Prostate gland (tissue), 2 donors: ENCODE measurements around the gene NRXN3. TPM values are rescaled to one million over a fixed set of nuclear protein-coding genes. Genes with fewer than 3 reads are reported as not detected.

Experiments used
- DNase-seq: peaks from one replicate; pipeline ENCODE4 v3.0.0-alpha.2; 2019; ENCODE audit warnings: low spot score
- H3K27ac ChIP-seq, 2 donors: fragments of 200-600 bp; sonication (generic); 2 replicates each; pipeline ENCODE4 v1.5.1; 2017 to 2019
- H3K27me3 ChIP-seq: fragments of 200-600 bp; sonication (generic); replicated peaks from 2 replicates; pipeline ENCODE4 v1.5.1; 2019; ENCODE audit not compliant: insufficient read depth
- H3K36me3 ChIP-seq, 2 donors: fragments of 200-600 bp; sonication (generic); 1 replicate in 1 of 2; 2 replicates in 1 of 2; pipeline versions ENCODE4 v1.5.1 to v1.8.1; 2017 to 2019
- H3K4me1 ChIP-seq: fragments of 200-600 bp; sonication (generic); replicated peaks from 2 replicates; pipeline ENCODE4 v1.5.1; 2019
- H3K4me3 ChIP-seq, 2 donors: fragments of 200-600 bp; sonication (generic); 2 replicates each; pipeline ENCODE4 v1.5.1; 2017 to 2019
- H3K9me3 ChIP-seq: fragments of 200-600 bp; sonication (generic); 2 replicates; pipeline ENCODE4 v1.5.1; 2017
- POLR2A ChIP-seq: fragments of 450-650 bp; IDR thresholded peaks from one replicate; pipeline ENCODE4 v1.6.1; 2016; ENCODE audit warnings: antibody characterized with exemption, mild to moderate bottlenecking
- POLR2AphosphoS5 ChIP-seq: sonication (generic); formaldehyde crosslinking; IDR thresholded peaks from one replicate; pipeline ENCODE4 v1.6.1; 2017; ENCODE audit warnings: antibody characterized with exemption
- WGBS: methylation state at CpG from one replicate; pipeline ENCODE4 v1.1.5; 2018; 5-methylcytosine and 5-hydroxymethylcytosine counted together
- intact Hi-C: fragments of 100-400 bp; cut with DNase I; formaldehyde crosslinking; loops from one replicate; pipeline ENCODE4 v1.14.2; 2022
- total RNA-seq, 2 donors: library from RNA; depleted of rRNA; stranded (reverse); fragments of >200 nt; gene quantifications; one replicate each; pipeline ENCODE4 v1.1.0, GENCODE V29; 2016
- TF ChIP-seq, protein P1 (sequence below), 4 experiments: fragments of 200-600 bp in 2 of 4; fragments of 450-650 bp in 2 of 4; sonication (generic) in 2 of 4; IDR thresholded peaks; 1 replicate in 3 of 4; 2 replicates in 1 of 4; pipeline ENCODE4 v1.5.1; 2016 to 2019; ENCODE audit warnings: antibody characterized with exemption in 4 of 4, mild to moderate bottlenecking in 2 of 4, moderate library complexity in 2 of 4

Gene NRXN3
- total RNA-seq, 2 donors from 2014 or later = 6.6 to 8.2 TPM

DNA sequence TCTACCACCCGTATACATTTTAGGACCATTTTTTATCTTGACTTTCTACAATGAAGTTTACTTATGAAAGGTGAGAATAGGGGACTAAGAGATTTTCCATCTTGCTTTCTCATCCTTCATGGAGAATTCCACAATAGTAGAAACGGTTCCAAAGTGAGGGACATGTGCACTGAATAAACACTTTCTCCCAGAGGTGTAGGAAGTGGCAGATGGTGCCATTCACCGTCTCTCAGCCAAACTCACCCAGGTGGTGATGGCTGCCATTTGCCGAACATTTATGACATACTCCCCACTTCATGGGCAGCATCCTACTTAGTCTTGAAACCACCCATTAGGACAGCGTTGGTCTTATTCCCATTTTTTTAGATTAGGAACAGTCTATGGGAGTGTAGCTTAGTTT is 1500.6 kb downstream of the NRXN3 start:
- no peaks in the 10 kb centered on the region for H3K4me1 ChIP-seq
- H3K27ac ChIP-seq = no peak overlapping the region
- no peak for DNase-seq
- H3K9me3 ChIP-seq = no peaks in the 10 kb centered on the region
- 91% methylated on average over 5 of the region's 5 CpGs for WGBS
- no peak overlapping the region for H3K4me3 ChIP-seq
- no peaks in the 10 kb centered on the region for H3K36me3 ChIP-seq
- intact Hi-C loops = no loop called here
- no peaks in the 10 kb centered on the region for H3K27me3 ChIP-seq
- TF ChIP-seq, protein P1, sequence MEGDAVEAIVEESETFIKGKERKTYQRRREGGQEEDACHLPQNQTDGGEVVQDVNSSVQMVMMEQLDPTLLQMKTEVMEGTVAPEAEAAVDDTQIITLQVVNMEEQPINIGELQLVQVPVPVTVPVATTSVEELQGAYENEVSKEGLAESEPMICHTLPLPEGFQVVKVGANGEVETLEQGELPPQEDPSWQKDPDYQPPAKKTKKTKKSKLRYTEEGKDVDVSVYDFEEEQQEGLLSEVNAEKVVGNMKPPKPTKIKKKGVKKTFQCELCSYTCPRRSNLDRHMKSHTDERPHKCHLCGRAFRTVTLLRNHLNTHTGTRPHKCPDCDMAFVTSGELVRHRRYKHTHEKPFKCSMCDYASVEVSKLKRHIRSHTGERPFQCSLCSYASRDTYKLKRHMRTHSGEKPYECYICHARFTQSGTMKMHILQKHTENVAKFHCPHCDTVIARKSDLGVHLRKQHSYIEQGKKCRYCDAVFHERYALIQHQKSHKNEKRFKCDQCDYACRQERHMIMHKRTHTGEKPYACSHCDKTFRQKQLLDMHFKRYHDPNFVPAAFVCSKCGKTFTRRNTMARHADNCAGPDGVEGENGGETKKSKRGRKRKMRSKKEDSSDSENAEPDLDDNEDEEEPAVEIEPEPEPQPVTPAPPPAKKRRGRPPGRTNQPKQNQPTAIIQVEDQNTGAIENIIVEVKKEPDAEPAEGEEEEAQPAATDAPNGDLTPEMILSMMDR (IDR thresholded peaks at IDR 0.05) = no peak
- TF ChIP-seq POLR2A (no peak), POLR2AphosphoS5 (no peak)

DNA sequence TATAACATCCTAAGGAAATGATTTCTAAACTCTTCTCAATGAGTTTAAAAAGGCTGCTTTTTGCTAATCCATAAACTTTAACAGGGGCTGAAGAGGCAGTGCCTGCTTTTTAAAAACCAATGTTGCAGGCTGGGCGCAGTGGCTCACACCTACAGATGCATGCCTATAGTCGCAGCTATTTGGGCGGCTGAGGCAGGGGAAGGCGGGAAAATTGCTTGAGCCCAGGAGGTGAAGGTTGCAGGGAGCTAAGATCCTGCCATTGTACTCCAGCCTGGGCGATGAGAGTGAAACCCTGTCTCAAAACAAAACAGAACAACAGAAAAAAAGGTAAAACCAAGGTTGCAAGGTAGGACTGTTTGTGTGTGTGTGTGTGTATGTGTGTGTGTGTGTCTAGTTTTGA is 1509.9 kb downstream of the NRXN3 start:
- DNase-seq = no peak
- H3K27me3 ChIP-seq = no peaks in the 10 kb centered on the region
- H3K4me1 ChIP-seq = no peaks in the 10 kb centered on the region
- intact Hi-C loops = no loop called here
- H3K9me3 ChIP-seq = no peaks in the 10 kb centered on the region
- no peak overlapping the region for H3K27ac ChIP-seq
- TF ChIP-seq POLR2AphosphoS5 = no peak
- TF ChIP-seq, protein P1 (IDR thresholded peaks at IDR 0.05) = no peak
- no peak for TF ChIP-seq POLR2A
- H3K4me3 ChIP-seq = no peak overlapping the region
- no peaks in the 10 kb centered on the region for H3K36me3 ChIP-seq
- WGBS = 96% methylated on average over 5 of the region's 5 CpGs

DNA sequence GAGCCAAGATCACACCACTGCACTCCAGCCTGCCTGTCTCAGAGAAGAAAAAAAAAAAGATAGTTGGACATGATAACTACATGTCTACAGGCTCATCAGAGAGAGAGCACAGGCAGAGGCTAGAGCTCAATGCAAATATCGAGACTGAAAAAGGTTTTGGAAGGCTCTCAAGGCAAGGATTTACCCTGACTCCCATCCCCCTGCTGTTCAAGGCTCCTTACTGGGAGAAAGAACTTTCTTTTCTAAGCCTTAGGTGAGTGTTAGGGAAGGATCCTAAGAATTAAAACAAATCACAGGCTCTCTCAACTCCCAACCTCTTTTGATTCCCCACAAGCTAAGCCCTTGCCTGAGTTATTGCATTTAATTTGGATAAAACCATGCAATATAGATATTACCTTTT is 1516.0 kb downstream of the NRXN3 start:
- H3K36me3 ChIP-seq = no peaks in the 10 kb centered on the region
- no peak for DNase-seq
- 75% methylated on average over 1 of the region's 1 CpG for WGBS
- TF ChIP-seq POLR2A (no peak), POLR2AphosphoS5 (no peak)
- TF ChIP-seq, protein P1 (IDR thresholded peaks at IDR 0.05) = no peak
- intact Hi-C loops = no loop called here
- H3K27me3 ChIP-seq = no peaks in the 10 kb centered on the region
- H3K27ac ChIP-seq = no peak overlapping the region
- H3K9me3 ChIP-seq = no peaks in the 10 kb centered on the region
- no peaks in the 10 kb centered on the region for H3K4me1 ChIP-seq
- no peak overlapping the region for H3K4me3 ChIP-seq

DNA sequence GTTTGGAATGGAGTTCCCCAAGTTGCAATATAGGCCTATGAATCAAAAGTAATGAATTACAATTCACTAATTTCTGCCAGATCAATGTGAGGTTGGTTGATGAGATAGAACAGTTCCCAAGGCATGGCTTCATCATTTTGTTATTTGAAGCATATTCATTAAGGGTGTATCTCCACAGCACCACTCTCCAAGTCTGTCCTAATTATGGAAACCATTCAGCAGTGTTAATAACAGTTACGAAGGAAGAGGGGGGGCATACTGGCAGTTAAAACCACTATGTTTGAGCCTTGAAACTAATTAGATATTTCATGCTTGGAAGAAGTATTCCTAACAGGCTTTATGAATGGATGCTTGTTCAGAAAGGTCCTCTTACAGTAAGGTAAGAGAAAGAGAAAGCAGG is 1520.8 kb downstream of the NRXN3 start:
- TF ChIP-seq, protein P1 (IDR thresholded peaks at IDR 0.05) = no peak
- TF ChIP-seq POLR2AphosphoS5 (no peak), POLR2A (no peak)
- H3K4me1 ChIP-seq = no peaks in the 10 kb centered on the region
- no peaks in the 10 kb centered on the region for H3K27me3 ChIP-seq
- H3K27ac ChIP-seq = no peak overlapping the region
- WGBS = 83% methylated on average over 1 of the region's 1 CpG
- H3K4me3 ChIP-seq = no peak overlapping the region
- intact Hi-C loops = no loop called here
- no peaks in the 10 kb centered on the region for H3K36me3 ChIP-seq
- H3K9me3 ChIP-seq = no peaks in the 10 kb centered on the region
- DNase-seq = no peak

DNA sequence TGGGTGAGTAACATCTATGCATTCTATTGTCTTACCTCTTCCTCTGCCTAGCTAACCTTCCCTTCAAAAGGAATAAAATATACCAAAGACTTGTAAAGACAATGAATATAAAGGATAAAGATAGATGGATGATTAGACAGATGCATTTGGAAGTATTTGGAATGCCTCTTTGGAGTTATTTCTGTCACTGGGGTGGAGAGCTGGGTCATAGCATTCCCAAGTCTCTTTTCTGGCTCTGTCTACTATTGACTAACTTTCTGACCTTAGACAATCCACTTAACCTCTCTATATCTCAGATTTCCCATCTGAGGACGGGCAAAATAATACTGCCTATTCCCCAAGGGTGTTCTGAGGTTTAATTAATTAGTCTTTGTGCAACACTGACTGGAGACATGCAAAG is 1523.8 kb downstream of the NRXN3 start:
- Histone ChIP-seq H3K27me3 (no peaks in the 10 kb centered on the region), H3K4me3 (no peak overlapping the region), H3K4me1 (no peaks in the 10 kb centered on the region), H3K36me3 (no peaks in the 10 kb centered on the region), H3K27ac (no peak overlapping the region), H3K9me3 (no peaks in the 10 kb centered on the region)
- no peak for TF ChIP-seq POLR2AphosphoS5
- TF ChIP-seq POLR2A = no peak
- TF ChIP-seq, protein P1 (IDR thresholded peaks at IDR 0.05) = no peak
- DNase-seq = no peak
- intact Hi-C loops = no loop called here
- 56% methylated on average over 1 of the region's 1 CpG for WGBS
